ENCODE measurements around the gene TBC1D1. TPM values are rescaled to one million over a fixed set of nuclear protein-coding genes. Genes with fewer than 3 reads are reported as not detected.
"Not testable (repeated sequence)": the region's sequence is repeated elsewhere in the genome, so short reads cannot be mapped to it uniquely, and the experiment has no call there.

Gene TBC1D1
- total RNA-seq, 1 donor from 2014 or later, result 58.5 TPM

- intact Hi-C loops (cut with micrococcal nuclease), result no loop called here
- DNase-seq (ENCODE audit: low spot score), result no peak
- peaks cover 13% of the 10 kb centered on the region for H3K4me1 Mint-ChIP-seq (ENCODE audit: low read depth)
- H3K27me3 Mint-ChIP-seq (ENCODE audit: low read depth), result no peaks in the 10 kb centered on the region
- peaks cover 3% of the 10 kb centered on the region for H3K36me3 Mint-ChIP-seq (ENCODE audit: low read depth)
- no peak overlapping the region for H3K27ac Mint-ChIP-seq
- H3K9me3 Mint-ChIP-seq, result no peaks in the 10 kb centered on the region
- H3K4me3 Mint-ChIP-seq (ENCODE audit: low read depth), result no peak overlapping the region
These were observed 118.5 kb downstream of the TBC1D1 start for GRCh38 chr4:38009421-38009820.

DNA sequence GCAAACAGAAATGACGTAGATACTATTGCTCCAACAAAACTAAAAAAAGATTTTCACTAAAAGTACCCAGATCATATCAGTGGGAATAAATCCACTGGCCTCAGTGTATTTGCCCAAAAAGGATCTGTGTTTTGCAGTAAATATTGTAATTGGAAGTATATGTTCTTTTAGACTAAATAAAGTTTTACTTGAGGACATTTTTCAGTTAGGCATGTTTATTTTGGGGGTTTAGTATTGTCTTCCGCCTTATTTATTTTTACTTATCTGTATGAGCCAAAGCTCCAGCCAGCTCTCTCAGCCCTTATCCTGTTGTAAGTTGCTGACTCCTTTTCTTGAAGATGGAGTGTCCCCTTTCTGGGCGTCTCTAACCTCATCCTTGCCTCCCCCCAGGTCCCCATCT, 119.1 kb downstream of the TBC1D1 start:
- no peak overlapping the region for H3K4me3 Mint-ChIP-seq (ENCODE audit: low read depth)
- peaks cover 11% of the 10 kb centered on the region for H3K4me1 Mint-ChIP-seq (ENCODE audit: low read depth)
- H3K9me3 Mint-ChIP-seq, result no peaks in the 10 kb centered on the region
- DNase-seq (ENCODE audit: low spot score), result no peak
- intact Hi-C loops (cut with micrococcal nuclease), result no loop called here
- H3K27me3 Mint-ChIP-seq (ENCODE audit: low read depth), result no peaks in the 10 kb centered on the region
- no peak overlapping the region for H3K27ac Mint-ChIP-seq
- H3K36me3 Mint-ChIP-seq (ENCODE audit: low read depth), result peaks cover 6% of the 10 kb centered on the region

DNA sequence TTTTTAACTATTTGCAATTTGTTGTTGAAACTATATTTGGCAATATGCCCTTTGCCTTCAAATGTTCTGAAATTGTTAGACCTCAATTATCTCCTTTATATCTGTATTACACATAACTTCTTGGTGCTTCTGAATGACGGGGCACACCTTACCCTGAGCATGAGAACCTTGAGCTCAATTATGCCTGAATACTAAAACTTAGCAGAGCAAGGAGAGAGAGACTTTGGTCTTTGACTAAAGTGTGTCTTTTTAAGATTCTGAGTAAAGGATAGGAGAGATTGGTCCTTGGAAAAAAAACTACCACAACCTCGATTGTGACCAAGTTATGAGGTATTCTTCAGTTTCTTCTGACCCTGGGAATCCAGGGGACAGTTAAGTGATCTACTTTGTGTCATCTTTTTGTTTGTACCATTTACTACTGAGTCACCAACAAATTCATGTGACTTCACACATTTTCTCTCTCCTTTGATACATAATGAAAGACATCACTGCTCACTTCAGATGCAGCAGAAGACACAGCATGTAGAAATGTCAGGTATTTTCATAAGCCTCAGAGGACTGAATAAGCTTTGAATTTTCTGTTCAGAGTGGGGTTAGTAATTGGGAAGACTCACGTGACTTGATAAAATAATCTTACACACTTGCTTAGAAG, 120.8 kb downstream of the TBC1D1 start:
- DNase-seq (ENCODE audit: low spot score), result no peak
- peaks cover 16% of the 10 kb centered on the region for H3K36me3 Mint-ChIP-seq (ENCODE audit: low read depth)
- H3K27me3 Mint-ChIP-seq (ENCODE audit: low read depth), result no peaks in the 10 kb centered on the region
- no peaks in the 10 kb centered on the region for H3K9me3 Mint-ChIP-seq
- H3K27ac Mint-ChIP-seq, result no peak overlapping the region
- H3K4me1 Mint-ChIP-seq (ENCODE audit: low read depth), result peaks cover 8% of the 10 kb centered on the region
- no peak overlapping the region for H3K4me3 Mint-ChIP-seq (ENCODE audit: low read depth)
- intact Hi-C loops (cut with micrococcal nuclease), result no loop called here

- intact Hi-C loops (cut with micrococcal nuclease), result no loop called here
- Mint-ChIP-seq H3K4me1 (ENCODE audit: low read depth) (peaks cover 6% of the 10 kb centered on the region), H3K4me3 (ENCODE audit: low read depth) (no peak overlapping the region), H3K36me3 (ENCODE audit: low read depth) (peaks cover 15% of the 10 kb centered on the region), H3K9me3 (no peaks in the 10 kb centered on the region), H3K27me3 (ENCODE audit: low read depth) (no peaks in the 10 kb centered on the region), H3K27ac (no peak overlapping the region)
- DNase-seq (ENCODE audit: low spot score), result no peak
These were observed 122.8 kb downstream of the TBC1D1 start for GRCh38 chr4:38013461-38014366.

DNA sequence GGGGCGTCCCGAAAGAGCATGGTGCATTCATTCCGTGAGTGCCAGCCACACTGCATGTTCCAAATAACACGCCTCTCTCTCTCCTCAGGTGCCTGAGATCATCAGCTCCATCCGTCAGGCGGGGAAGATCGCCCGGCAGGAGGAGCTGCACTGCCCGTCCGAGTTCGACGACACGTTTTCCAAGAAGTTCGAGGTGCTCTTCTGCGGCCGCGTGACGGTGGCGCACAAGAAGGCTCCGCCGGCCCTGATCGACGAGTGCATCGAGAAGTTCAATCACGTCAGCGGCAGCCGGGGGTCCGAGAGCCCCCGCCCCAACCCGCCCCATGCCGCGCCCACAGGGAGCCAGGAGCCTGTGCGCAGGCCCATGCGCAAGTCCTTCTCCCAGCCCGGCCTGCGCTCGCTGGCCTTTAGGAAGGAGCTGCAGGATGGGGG, 123.6 kb downstream of the TBC1D1 start:
- intact Hi-C loops (cut with micrococcal nuclease), result no loop called here
- H3K27me3 Mint-ChIP-seq (ENCODE audit: low read depth), result no peaks in the 10 kb centered on the region
- DNase-seq (ENCODE audit: low spot score), result no peak
- no peak overlapping the region for H3K27ac Mint-ChIP-seq
- no peaks in the 10 kb centered on the region for H3K9me3 Mint-ChIP-seq
- peaks cover 6% of the 10 kb centered on the region for H3K4me1 Mint-ChIP-seq (ENCODE audit: low read depth)
- H3K4me3 Mint-ChIP-seq (ENCODE audit: low read depth), result no peak overlapping the region
- peaks cover 15% of the 10 kb centered on the region for H3K36me3 Mint-ChIP-seq (ENCODE audit: low read depth)

GRCh38 chr4:38015886-38016515, 125.1 kb downstream of the TBC1D1 start:
- Mint-ChIP-seq H3K4me3 (ENCODE audit: low read depth) (no peak overlapping the region), H3K27me3 (ENCODE audit: low read depth) (no peaks in the 10 kb centered on the region), H3K36me3 (ENCODE audit: low read depth) (peaks cover 22% of the 10 kb centered on the region), H3K27ac (no peak overlapping the region), H3K9me3 (no peaks in the 10 kb centered on the region), H3K4me1 (ENCODE audit: low read depth) (peaks cover 6% of the 10 kb centered on the region)
- DNase-seq (ENCODE audit: low spot score), result no peak
- intact Hi-C loops (cut with micrococcal nuclease), result no loop called here

DNA sequence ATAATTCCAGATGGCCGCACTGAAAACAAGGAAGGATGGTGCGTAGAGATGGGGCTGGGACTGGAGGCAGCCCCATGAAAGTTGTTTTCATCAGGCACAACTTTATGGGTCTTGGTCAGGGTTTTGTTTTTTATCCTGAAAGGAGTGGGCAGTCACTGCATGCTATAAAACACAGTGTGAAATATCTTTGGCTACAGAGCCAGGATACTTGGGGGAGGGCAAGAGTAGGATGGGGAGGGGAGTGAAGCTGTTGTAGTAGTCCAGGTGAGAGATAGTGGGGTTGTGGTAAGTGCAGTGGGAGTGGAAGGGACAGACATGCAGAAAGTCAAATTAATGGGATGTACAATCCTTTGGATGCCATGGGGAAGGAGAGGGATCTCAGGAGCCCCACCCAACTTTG, 125.8 kb downstream of the TBC1D1 start:
- no peak overlapping the region for H3K27ac Mint-ChIP-seq
- no peak for DNase-seq (ENCODE audit: low spot score)
- H3K9me3 Mint-ChIP-seq, result no peaks in the 10 kb centered on the region
- no peak overlapping the region for H3K4me3 Mint-ChIP-seq (ENCODE audit: low read depth)
- peaks cover 2% of the 10 kb centered on the region for H3K4me1 Mint-ChIP-seq (ENCODE audit: low read depth)
- no peaks in the 10 kb centered on the region for H3K27me3 Mint-ChIP-seq (ENCODE audit: low read depth)
- H3K36me3 Mint-ChIP-seq (ENCODE audit: low read depth), result peaks cover 29% of the 10 kb centered on the region
- intact Hi-C loops (cut with micrococcal nuclease), result no loop called here

GRCh38 chr4:38017609-38018008, 126.7 kb downstream of the TBC1D1 start:
- no peak overlapping the region for H3K4me3 Mint-ChIP-seq (ENCODE audit: low read depth)
- no peaks in the 10 kb centered on the region for H3K27me3 Mint-ChIP-seq (ENCODE audit: low read depth)
- H3K4me1 Mint-ChIP-seq (ENCODE audit: low read depth), result peaks cover 3% of the 10 kb centered on the region
- no peak overlapping the region for H3K27ac Mint-ChIP-seq
- peaks cover 38% of the 10 kb centered on the region for H3K36me3 Mint-ChIP-seq (ENCODE audit: low read depth)
- H3K9me3 Mint-ChIP-seq, result no peaks in the 10 kb centered on the region
- DNase-seq (ENCODE audit: low spot score), result no peak
- intact Hi-C loops (cut with micrococcal nuclease), result no loop called here

DNA sequence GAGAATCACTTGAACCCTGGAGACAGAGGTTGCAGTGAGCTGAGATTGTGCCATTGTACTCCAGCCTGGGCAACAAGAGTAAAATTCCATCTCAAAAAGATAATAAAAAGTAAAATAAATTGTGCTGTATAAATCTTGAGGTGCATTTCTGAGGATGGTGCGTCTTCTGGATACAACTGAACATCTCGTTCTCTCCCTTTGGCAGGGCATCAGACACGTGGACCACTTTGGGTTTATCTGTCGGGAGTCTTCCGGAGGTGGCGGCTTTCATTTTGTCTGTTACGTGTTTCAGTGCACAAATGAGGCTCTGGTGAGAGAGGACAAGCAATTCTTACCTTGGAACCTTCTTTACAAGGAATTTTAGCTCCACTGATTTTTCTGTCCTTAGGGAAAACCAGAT, 129.5 kb downstream of the TBC1D1 start:
- Mint-ChIP-seq H3K4me3 (ENCODE audit: low read depth) (no peak overlapping the region), H3K27ac (no peak overlapping the region), H3K36me3 (ENCODE audit: low read depth) (peaks cover 43% of the 10 kb centered on the region), H3K9me3 (no peaks in the 10 kb centered on the region), H3K27me3 (ENCODE audit: low read depth) (no peaks in the 10 kb centered on the region), H3K4me1 (ENCODE audit: low read depth) (peaks cover 4% of the 10 kb centered on the region)
- no peak for DNase-seq (ENCODE audit: low spot score)
- intact Hi-C loops (cut with micrococcal nuclease), result no loop called here

GRCh38 chr4:38020961-38021360, 130.1 kb downstream of the TBC1D1 start:
- peaks cover 39% of the 10 kb centered on the region for H3K36me3 Mint-ChIP-seq (ENCODE audit: low read depth)
- H3K4me1 Mint-ChIP-seq (ENCODE audit: low read depth); H3K27me3 Mint-ChIP-seq (ENCODE audit: low read depth); DNase-seq (ENCODE audit: low spot score); intact Hi-C loops (cut with micrococcal nuclease); H3K9me3 Mint-ChIP-seq; H3K4me3 Mint-ChIP-seq (ENCODE audit: low read depth); H3K27ac Mint-ChIP-seq: not testable (repeated sequence)

GRCh38 chr4:38021751-38022150, 130.9 kb downstream of the TBC1D1 start:
- intact Hi-C loops (cut with micrococcal nuclease), result no loop called here
- H3K4me3 Mint-ChIP-seq (ENCODE audit: low read depth), result no peak overlapping the region
- H3K27me3 Mint-ChIP-seq (ENCODE audit: low read depth), result no peaks in the 10 kb centered on the region
- no peak overlapping the region for H3K27ac Mint-ChIP-seq
- peaks cover 35% of the 10 kb centered on the region for H3K36me3 Mint-ChIP-seq (ENCODE audit: low read depth)
- H3K4me1 Mint-ChIP-seq (ENCODE audit: low read depth), result peaks cover 9% of the 10 kb centered on the region
- no peaks in the 10 kb centered on the region for H3K9me3 Mint-ChIP-seq
- DNase-seq (ENCODE audit: low spot score), result no peak

DNA sequence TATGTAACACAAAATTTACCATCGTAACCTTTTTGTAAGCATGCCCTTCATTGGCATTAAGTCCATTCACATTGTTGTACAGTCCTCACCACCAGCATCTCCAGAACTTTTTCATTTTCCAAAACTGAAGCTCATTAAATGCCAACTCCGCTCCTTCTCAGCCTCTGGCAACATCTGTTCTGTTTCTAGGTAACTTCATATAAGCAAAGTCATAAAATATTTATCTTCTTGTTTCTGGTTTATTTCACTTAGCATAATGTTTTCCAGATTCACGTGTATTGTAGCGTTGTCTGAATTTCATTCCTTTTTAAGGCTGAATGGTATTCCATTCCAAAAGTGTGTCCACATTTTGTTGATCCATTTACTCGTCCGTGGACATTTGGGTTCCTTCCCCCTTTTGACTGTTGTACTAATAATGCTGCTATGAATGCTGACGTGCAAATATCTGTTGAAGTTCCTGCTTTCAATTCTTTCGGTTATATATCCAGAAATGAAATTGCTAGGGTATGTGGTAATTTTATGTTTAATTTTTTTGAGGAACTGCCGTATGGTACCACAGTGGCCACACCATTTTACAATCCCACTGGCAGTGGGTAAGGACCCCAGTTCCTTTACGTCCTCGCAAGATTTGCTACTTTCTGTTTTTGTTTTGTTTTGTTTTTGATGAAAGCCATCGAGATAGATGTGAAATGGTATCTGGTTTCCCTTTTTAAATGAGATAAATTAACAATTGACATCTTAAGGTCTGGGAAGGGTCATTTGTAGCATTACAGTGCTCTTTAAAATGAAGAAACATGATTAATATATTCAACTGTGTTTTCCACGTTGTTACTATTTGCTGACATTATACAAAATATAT, 132.7 kb downstream of the TBC1D1 start:
- Mint-ChIP-seq H3K27me3 (ENCODE audit: low read depth) (no peaks in the 10 kb centered on the region), H3K4me1 (ENCODE audit: low read depth) (peaks cover 9% of the 10 kb centered on the region), H3K9me3 (no peaks in the 10 kb centered on the region), H3K4me3 (ENCODE audit: low read depth) (no peak overlapping the region), H3K36me3 (ENCODE audit: low read depth) (peaks cover 41% of the 10 kb centered on the region), H3K27ac (no peak overlapping the region)
- no peak for DNase-seq (ENCODE audit: low spot score)
- intact Hi-C loops (cut with micrococcal nuclease), result no loop called here
